OCI-LY3 (cell line): ENCODE measurements around the gene NFX1.

Source experiments
- CTCF ChIP-seq: fragments of 200-600, 300-600 bp; sonication (generic); IDR thresholded peaks from 2 replicates; pipeline ENCODE4 v1.5.1; 2014; ENCODE audit warnings: antibody characterized with exemption, low read length, low read depth
- EZH2phosphoT487 ChIP-seq: fragments of 200-600 bp; shearing (Covaris generic); IDR thresholded peaks from 2 replicates; pipeline ENCODE4 v1.6.1; 2018; ENCODE audit warnings: antibody characterized with exemption, mixed run types, low read depth

DNA sequence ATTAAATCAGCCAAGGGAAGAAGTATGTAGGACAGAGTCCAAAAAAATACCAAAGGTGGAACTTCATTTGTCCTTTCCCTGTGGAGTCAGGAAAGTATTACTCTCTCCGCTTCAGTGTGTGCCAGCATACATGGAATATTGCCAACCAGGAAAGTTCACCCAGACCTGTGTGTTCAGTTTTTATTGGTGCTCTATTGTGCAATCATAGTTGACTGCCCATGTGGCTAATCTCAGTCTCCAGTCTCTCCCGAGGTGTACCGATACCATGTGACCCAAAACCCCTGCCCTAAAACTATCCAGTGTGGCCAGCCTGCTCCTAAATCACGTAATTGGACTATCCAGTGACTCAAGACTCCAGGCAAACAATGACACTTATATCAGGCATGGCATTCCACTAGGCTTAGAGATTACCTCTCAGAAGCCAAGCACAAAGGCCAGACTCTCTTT lies 38.8 kb downstream of the NFX1 start:
- TF ChIP-seq CTCF (no peak), EZH2phosphoT487 (no peak)
